ENCODE measurements around the gene SLC38A3. TPM values are rescaled to one million over a fixed set of nuclear protein-coding genes. Genes with fewer than 3 reads are reported as not detected.
"Not testable (repeated sequence)": the region's sequence is repeated elsewhere in the genome, so short reads cannot be mapped to it uniquely, and the experiment has no call there.

Gene SLC38A3
- total RNA-seq, 3 donors from 2014 or later = 0.08 to 0.52 TPM; not detected in 1

- H3K9me3 Mint-ChIP-seq = no peaks in the 10 kb centered on the region
Measured at GRCh38 chr3:50260027-50260941, 55.2 kb downstream of the SLC38A3 start.

GRCh38 chr3:50260942-50261441 is 55.9 kb downstream of the SLC38A3 start:
- ATAC-seq = no peak
- DNase-seq = no peak
- Mint-ChIP-seq H3K27me3 (ENCODE audit: low read depth) (no peaks in the 10 kb centered on the region), H3K4me1 (ENCODE audit: low read depth) (peaks cover 5% of the 10 kb centered on the region), H3K36me3 (ENCODE audit: insufficient read depth) (peaks cover 8% of the 10 kb centered on the region), H3K4me3 (no peak overlapping the region), H3K9me3 (no peaks in the 10 kb centered on the region)

More at GRCh38 chr3:50260027-50260941, 55.2 kb downstream of the SLC38A3 start:
- Mint-ChIP-seq H3K4me3 (peak overlapping the region; percentile 53), H3K4me1 (ENCODE audit: low read depth) (peaks cover 5% of the 10 kb centered on the region), H3K27me3 (ENCODE audit: low read depth) (no peaks in the 10 kb centered on the region), H3K36me3 (ENCODE audit: insufficient read depth) (peaks cover 8% of the 10 kb centered on the region)
- peak; percentile 77 for DNase-seq
- peak; percentile 98 for ATAC-seq

- Mint-ChIP-seq H3K4me3 (no peak overlapping the region), H3K9me3 (no peaks in the 10 kb centered on the region), H3K27me3 (ENCODE audit: low read depth) (no peaks in the 10 kb centered on the region), H3K36me3 (ENCODE audit: insufficient read depth) (peaks cover 7% of the 10 kb centered on the region), H3K4me1 (ENCODE audit: low read depth) (peaks cover 5% of the 10 kb centered on the region)
- no peak for ATAC-seq
- DNase-seq = no peak
Measured at GRCh38 chr3:50261505-50261904, 56.4 kb downstream of the SLC38A3 start.

DNA sequence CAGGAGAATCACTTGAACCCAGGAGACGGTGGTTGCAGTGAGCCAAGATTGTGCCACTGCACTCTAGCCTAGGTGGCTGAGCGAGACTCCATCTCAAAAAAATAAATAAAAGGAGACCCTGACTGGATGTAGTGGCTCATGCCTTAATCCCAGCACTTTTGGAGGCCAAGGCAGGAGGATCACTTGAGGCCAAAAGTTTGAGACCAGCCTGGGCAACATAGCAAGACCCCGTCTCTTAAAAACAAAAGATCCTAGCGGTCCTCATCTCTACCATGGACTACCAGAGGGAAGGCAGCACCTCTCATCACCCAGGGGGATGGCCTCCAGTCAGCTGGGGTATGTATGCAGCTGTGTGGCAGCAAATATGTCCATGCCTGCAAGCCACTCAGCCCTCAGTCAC is 57.1 kb downstream of the SLC38A3 start:
- H3K27me3 Mint-ChIP-seq (ENCODE audit: low read depth); H3K36me3 Mint-ChIP-seq (ENCODE audit: insufficient read depth); H3K9me3 Mint-ChIP-seq; DNase-seq; H3K4me1 Mint-ChIP-seq (ENCODE audit: low read depth); ATAC-seq; H3K4me3 Mint-ChIP-seq: not testable (repeated sequence)

GRCh38 chr3:50262778-50263177 is 57.7 kb downstream of the SLC38A3 start:
- no peaks in the 10 kb centered on the region for H3K9me3 Mint-ChIP-seq
- H3K27me3 Mint-ChIP-seq (ENCODE audit: low read depth) = no peaks in the 10 kb centered on the region
- no peak overlapping the region for H3K4me3 Mint-ChIP-seq
- DNase-seq = no peak
- no peak for ATAC-seq
- peaks cover 5% of the 10 kb centered on the region for H3K4me1 Mint-ChIP-seq (ENCODE audit: low read depth)
- no peaks in the 10 kb centered on the region for H3K36me3 Mint-ChIP-seq (ENCODE audit: insufficient read depth)

- Mint-ChIP-seq H3K4me3 (no peak overlapping the region), H3K36me3 (ENCODE audit: insufficient read depth) (no peaks in the 10 kb centered on the region), H3K9me3 (no peaks in the 10 kb centered on the region), H3K27me3 (ENCODE audit: low read depth) (peaks cover 4% of the 10 kb centered on the region), H3K4me1 (ENCODE audit: low read depth) (peaks cover 5% of the 10 kb centered on the region)
- DNase-seq (no peak), ATAC-seq (no peak)
Measured at GRCh38 chr3:50263478-50264382, 58.7 kb downstream of the SLC38A3 start.

DNA sequence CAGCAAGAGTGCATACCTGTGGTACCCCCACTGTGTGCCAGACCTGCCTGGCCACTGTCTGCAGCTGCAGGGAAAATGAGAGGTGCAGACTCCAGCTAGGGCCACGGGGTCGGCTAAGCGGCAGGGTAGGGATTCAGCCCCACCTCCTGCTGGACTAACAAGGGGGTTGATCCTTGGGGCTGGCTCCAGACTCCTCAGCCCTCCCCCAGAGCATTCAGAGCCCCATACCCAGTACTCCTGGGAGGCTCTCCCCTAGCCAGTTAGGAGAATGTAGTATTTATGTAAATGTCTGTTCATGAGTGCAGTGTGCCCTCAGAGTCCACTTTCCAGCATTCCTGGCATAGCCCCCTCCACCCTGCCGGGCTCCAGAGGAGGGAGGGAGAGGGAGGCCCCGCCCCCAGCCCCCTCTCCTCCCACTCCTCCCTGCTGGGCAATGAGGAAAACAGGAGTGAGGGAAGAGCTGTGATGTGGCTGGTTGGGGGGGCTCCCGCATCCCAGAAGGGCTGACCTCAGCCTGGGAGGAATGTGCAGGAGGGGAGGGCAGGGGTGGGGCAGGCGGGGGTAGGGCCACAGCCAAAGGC is 59.4 kb downstream of the SLC38A3 start:
- Mint-ChIP-seq H3K4me3 (no peak overlapping the region), H3K9me3 (no peaks in the 10 kb centered on the region), H3K27me3 (ENCODE audit: low read depth) (peaks cover 4% of the 10 kb centered on the region), H3K36me3 (ENCODE audit: insufficient read depth) (no peaks in the 10 kb centered on the region), H3K4me1 (ENCODE audit: low read depth) (peaks cover 4% of the 10 kb centered on the region)
- no peak for ATAC-seq
- no peak for DNase-seq

DNA sequence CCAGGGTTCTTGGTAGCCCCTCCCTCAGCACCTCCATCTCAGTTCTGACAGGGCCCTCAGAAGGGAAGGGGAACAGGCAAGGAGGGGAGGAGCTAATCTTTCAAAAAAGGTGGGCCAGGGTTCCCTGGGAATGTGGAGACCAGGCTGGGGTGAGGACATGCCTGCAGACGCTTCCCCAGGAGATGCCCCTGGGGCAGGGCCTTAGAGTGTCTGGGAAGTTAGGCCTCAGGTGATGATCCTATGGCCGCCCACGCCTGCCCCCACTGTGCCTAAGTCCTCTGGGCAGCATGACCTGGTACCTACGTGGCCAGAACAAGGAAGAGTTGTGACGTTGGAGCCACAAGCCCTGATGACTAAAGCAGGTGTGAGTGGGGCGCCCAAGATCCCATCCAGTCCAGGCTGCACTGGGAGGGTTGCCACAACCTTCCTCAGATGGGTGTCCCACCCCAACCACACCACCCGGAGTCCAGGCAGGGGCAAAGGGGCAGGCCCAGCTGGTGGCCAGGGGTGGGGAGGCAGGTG is 60.0 kb downstream of the SLC38A3 start:
- Mint-ChIP-seq H3K4me1 (ENCODE audit: low read depth) (no peaks in the 10 kb centered on the region), H3K9me3 (no peaks in the 10 kb centered on the region), H3K27me3 (ENCODE audit: low read depth) (peaks cover 4% of the 10 kb centered on the region), H3K4me3 (no peak overlapping the region), H3K36me3 (ENCODE audit: insufficient read depth) (no peaks in the 10 kb centered on the region)
- ATAC-seq = no peak
- DNase-seq = no peak

GRCh38 chr3:50265571-50265970 is 60.5 kb downstream of the SLC38A3 start:
- peaks cover 4% of the 10 kb centered on the region for H3K27me3 Mint-ChIP-seq (ENCODE audit: low read depth)
- no peaks in the 10 kb centered on the region for H3K36me3 Mint-ChIP-seq (ENCODE audit: insufficient read depth)
- DNase-seq = no peak
- no peaks in the 10 kb centered on the region for H3K9me3 Mint-ChIP-seq
- no peak for ATAC-seq
- no peak overlapping the region for H3K4me3 Mint-ChIP-seq
- no peaks in the 10 kb centered on the region for H3K4me1 Mint-ChIP-seq (ENCODE audit: low read depth)

DNA sequence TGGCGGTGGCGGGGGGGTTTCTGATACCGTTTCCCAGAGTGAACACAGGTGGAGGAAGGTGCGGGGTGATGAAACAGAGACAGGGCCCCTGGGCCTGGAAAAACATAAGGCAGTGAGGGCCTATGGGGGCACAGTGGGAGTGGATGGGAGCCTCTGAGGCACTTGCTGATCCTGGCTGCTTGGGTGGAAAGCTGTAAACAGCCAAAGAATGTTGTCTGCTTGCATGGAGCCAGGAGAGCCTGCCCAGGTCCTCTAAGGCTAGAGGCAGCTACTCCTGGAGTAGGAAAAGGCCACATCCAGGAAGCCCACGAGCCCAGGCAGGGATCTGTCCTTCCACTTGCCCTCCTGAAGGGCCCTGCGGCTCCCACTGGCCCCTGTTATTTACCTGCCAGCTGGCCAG is 60.9 kb downstream of the SLC38A3 start:
- ATAC-seq (no peak), DNase-seq (no peak)
- Mint-ChIP-seq H3K27me3 (ENCODE audit: low read depth) (peaks cover 4% of the 10 kb centered on the region), H3K4me1 (ENCODE audit: low read depth) (no peaks in the 10 kb centered on the region), H3K9me3 (no peaks in the 10 kb centered on the region), H3K4me3 (no peak overlapping the region), H3K36me3 (ENCODE audit: insufficient read depth) (no peaks in the 10 kb centered on the region)

DNA sequence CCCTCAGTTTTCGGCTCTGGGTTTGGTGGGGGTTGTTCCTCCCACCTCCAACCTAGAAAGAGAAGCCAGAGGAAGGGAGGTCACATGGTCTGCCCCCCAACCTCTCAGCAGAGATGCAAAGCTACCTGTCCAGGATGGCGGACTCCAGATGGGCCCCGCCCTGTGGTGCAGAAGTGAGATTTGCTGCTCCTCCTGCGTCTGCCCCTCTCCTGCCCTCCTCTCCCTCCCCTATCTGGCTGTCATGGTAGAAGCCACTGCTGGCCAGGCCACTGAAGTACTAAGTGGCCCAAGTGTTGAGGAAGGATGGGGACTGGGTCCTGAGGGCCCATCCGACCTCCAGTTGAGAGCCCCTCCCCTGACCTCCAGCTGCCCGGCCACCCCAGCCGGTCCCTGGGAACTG is 61.8 kb downstream of the SLC38A3 start:
- Mint-ChIP-seq H3K4me3 (no peak overlapping the region), H3K9me3 (no peaks in the 10 kb centered on the region), H3K4me1 (ENCODE audit: low read depth) (peaks cover 5% of the 10 kb centered on the region), H3K27me3 (ENCODE audit: low read depth) (peaks cover 8% of the 10 kb centered on the region), H3K36me3 (ENCODE audit: insufficient read depth) (no peaks in the 10 kb centered on the region)
- ATAC-seq (no peak), DNase-seq (no peak)

DNA sequence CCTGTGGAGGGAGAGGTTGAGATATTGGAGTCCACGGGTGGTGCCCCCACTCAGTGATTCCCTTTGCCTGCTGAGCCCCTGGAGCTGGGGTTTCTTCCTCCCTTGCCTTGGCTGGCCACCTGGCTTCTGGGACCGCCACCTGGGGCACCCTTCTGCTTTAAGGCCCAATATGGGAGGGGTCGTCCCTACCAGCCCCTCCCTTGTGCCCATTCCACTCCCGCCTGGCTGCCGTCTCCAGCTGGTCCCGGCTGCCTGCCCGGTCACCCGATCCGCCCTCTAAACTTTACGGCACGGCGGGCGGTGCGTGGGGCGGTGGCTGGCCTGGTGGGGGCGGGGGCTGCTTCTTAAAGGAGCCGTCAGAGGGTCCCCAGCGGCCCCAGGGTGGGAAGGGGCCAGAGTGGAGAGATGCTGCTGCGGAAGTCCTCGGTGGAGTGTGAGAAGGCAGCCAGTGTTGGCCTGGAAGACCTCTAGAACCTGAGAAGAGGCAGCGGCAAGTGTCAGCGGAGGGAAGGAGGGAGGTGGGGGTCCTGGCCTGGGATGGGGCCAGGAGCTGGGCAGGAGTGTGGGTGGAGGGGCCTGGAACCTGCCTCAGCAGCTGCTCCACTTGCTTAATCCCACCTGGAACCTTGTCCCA is 62.3 kb downstream of the SLC38A3 start:
- H3K4me3 Mint-ChIP-seq = no peak overlapping the region
- H3K36me3 Mint-ChIP-seq (ENCODE audit: insufficient read depth) = no peaks in the 10 kb centered on the region
- peaks cover 8% of the 10 kb centered on the region for H3K27me3 Mint-ChIP-seq (ENCODE audit: low read depth)
- DNase-seq = no peak
- peaks cover 5% of the 10 kb centered on the region for H3K4me1 Mint-ChIP-seq (ENCODE audit: low read depth)
- no peaks in the 10 kb centered on the region for H3K9me3 Mint-ChIP-seq
- ATAC-seq = no peak

GRCh38 chr3:50268276-50268675 is 63.2 kb downstream of the SLC38A3 start:
- Mint-ChIP-seq H3K27me3 (ENCODE audit: low read depth) (peaks cover 12% of the 10 kb centered on the region), H3K4me3 (no peak overlapping the region), H3K36me3 (ENCODE audit: insufficient read depth) (no peaks in the 10 kb centered on the region), H3K4me1 (ENCODE audit: low read depth) (peaks cover 10% of the 10 kb centered on the region), H3K9me3 (no peaks in the 10 kb centered on the region)
- DNase-seq = no peak
- no peak for ATAC-seq
